GM18873 (cell line): ENCODE data around the gene SLC6A6.
A peak's percentile ranks its signal among the peaks of the same experiment; 100 is the strongest.
"Not testable (repeated sequence)": the region's sequence is repeated elsewhere in the genome, so short reads cannot be mapped to it uniquely, and the experiment has no call there.

Source experiments
- ATAC-seq: cut with Tn5 transposase; IDR thresholded peaks from one replicate; pipeline ENCODE4 v1.9.1; 2021; ENCODE audit warnings: mild to moderate bottlenecking, moderate library complexity, moderate number of reproducible peaks; ENCODE audit not compliant: unreplicated experiment, low FRiP score

Gene SLC6A6

GRCh38 chr3:14431917-14432834, 29.8 kb downstream of the SLC6A6 start:
- peak; percentile 80 for ATAC-seq

GRCh38 chr3:14433106-14433505, 30.7 kb downstream of the SLC6A6 start:
- no peak for ATAC-seq

GRCh38 chr3:14434126-14434497, 31.7 kb downstream of the SLC6A6 start:
- ATAC-seq: no peak

GRCh38 chr3:14434498-14435151, 32.2 kb downstream of the SLC6A6 start:
- ATAC-seq: no peak

GRCh38 chr3:14435175-14436014, 33.0 kb downstream of the SLC6A6 start:
- no peak for ATAC-seq

- no peak for ATAC-seq
Observed at GRCh38 chr3:14436954-14437281, 34.5 kb downstream of the SLC6A6 start.

- ATAC-seq: not testable (repeated sequence)
Observed at GRCh38 chr3:14437705-14438104, 35.3 kb downstream of the SLC6A6 start.

- no peak for ATAC-seq
Observed at GRCh38 chr3:14438262-14438661, 35.9 kb downstream of the SLC6A6 start.

- no peak for ATAC-seq
Observed at GRCh38 chr3:14438929-14439328, 36.5 kb downstream of the SLC6A6 start.

- no peak for ATAC-seq
Observed at GRCh38 chr3:14439501-14440167, 37.2 kb downstream of the SLC6A6 start.

- no peak for ATAC-seq
Observed at GRCh38 chr3:14440168-14440518, 37.7 kb downstream of the SLC6A6 start.

- ATAC-seq: no peak
Observed at GRCh38 chr3:14440531-14441239, 38.3 kb downstream of the SLC6A6 start.

GRCh38 chr3:14441240-14441919, 39.0 kb downstream of the SLC6A6 start:
- ATAC-seq: no peak

- no peak for ATAC-seq
Observed at GRCh38 chr3:14441920-14442300, 39.5 kb downstream of the SLC6A6 start.

GRCh38 chr3:14444380-14444779, 42.0 kb downstream of the SLC6A6 start:
- ATAC-seq: no peak

- ATAC-seq: no peak
Observed at GRCh38 chr3:14445773-14446172, 43.4 kb downstream of the SLC6A6 start.

GRCh38 chr3:14446988-14447570, 44.7 kb downstream of the SLC6A6 start:
- no peak for ATAC-seq

GRCh38 chr3:14448063-14448462, 45.7 kb downstream of the SLC6A6 start:
- ATAC-seq: no peak
